Stimulated activated naive CD8-positive, alpha-beta T cell treated with anti-CD3 and anti-CD28 coated beads, Interleukin-15, Interleukin-2, amounts not matched to agents 100 U/mL and 50 U/mL, for 24 hours (primary cell): ENCODE data around the gene TOMM40L.

Experiments
- ATAC-seq: fragments of 150-1000 bp; cut with Tn5 transposase; one replicate; pipeline ENCODE4 v1.10.0; 2021
- DNase-seq: peaks from one replicate; pipeline ENCODE4 v3.0.0; 2021

Gene TOMM40L

GRCh38 chr1:161197560-161198193 is 28.2 kb upstream of the TOMM40L start:
- DNase-seq (no peak), ATAC-seq (no peak)

DNA sequence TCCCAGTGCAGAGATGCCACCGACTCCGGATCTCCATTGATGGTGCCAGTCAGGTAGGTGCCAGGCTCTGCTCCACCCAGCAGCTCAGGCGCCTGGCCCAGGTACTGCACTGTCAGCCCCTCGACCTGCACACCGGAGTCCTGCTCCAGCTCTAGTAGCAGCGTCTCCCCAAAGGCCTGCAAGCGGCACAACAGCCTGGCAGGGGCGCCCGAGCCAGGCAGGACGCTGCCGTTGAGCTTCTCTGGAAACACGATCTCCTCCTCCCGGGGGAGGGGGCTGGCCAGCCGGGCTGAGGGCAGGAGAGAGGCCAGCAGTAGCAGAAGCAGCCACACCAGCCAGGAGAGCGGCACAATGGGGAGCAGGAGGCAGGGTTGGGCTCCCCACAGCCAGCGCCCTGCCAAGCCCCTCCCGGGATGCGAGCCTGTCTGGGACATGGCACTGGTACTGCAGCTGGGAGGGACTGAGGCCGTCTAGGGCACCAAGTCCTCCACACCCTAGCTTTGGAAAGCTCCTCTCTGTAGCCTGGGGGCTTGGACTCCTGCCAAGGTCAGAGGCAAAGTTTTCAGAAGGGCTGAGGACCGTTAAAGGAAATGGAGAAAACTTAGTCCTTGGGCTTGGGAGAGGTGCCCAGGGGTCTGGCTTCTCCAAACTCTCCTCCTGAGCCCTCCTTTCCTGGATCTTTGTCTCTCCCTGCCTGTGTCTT is 27.5 kb upstream of the TOMM40L start:
- ATAC-seq, result no peak

DNA sequence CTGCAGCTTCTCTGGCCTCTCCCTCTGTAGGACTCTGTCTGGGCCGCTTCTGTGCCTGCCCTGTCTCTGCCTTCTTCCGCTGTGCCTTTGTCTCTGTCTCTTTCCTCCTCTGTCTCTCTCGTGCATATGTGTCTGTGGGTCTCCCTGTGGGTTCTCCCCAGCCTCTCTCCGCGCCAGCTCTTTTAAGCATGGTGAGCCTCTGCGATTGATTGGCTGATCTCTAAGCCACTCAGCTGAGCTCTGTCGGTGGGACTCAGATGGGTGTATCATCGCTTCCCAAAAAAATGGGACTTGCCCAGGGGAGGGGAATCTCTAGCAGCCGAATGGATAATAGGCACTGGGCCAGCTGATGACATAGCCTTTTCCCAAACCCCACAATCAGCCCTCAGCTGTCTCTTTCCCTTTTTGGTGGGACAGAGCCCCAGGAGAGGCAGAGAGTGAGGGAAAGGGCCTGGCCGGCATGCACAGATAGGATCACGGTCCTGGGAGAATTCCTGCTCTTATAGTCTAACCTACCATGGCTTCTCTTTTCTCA is 26.9 kb upstream of the TOMM40L start, which contains the start of gene ADAMTS4:
Gene ADAMTS4, minus strand, starts transcription at position 158 of the 535 bp plus-strand sequence. CDS start 427 bp downstream, outside the sequence.
- DNase-seq (no peak), ATAC-seq (no peak)

More for the DNA sequence above, 27.5 kb upstream of the TOMM40L start:
- DNase-seq, result no peak

GRCh38 chr1:161199506-161200139 is 26.2 kb upstream of the TOMM40L start:
- DNase-seq (no peak), ATAC-seq (no peak)

DNA sequence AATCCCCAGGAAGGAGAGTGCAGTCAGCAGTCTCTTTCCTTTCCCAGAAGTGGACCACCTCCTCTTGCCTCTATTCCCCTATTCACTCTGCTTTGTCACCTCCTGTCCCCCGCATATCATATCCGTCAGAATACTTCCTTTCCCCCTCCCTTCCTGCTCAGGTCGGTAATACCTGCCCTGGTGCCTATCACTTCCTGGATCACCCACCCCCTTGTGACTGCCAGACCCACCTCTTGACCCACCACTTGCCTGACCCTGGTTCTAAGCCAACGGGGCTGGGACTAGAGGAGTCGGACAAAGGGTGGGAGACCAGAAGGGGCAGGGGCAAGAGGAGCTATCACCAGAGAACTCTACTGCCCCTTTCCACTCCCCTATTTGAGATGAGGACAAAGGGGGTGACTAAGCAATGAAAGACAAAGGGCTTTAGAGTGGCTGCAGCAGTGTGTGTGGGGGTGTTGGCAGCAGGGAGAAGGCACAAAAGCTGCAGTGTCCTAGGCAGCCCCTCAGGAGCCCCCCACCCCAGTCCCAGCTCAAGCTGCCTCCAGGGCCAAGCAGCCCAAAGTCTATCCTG is 25.4 kb upstream of the TOMM40L start:
- ATAC-seq (no peak), DNase-seq (no peak)

GRCh38 chr1:161200992-161201835 is 24.6 kb upstream of the TOMM40L start:
- no peak for DNase-seq
- ATAC-seq, result no peak

DNA sequence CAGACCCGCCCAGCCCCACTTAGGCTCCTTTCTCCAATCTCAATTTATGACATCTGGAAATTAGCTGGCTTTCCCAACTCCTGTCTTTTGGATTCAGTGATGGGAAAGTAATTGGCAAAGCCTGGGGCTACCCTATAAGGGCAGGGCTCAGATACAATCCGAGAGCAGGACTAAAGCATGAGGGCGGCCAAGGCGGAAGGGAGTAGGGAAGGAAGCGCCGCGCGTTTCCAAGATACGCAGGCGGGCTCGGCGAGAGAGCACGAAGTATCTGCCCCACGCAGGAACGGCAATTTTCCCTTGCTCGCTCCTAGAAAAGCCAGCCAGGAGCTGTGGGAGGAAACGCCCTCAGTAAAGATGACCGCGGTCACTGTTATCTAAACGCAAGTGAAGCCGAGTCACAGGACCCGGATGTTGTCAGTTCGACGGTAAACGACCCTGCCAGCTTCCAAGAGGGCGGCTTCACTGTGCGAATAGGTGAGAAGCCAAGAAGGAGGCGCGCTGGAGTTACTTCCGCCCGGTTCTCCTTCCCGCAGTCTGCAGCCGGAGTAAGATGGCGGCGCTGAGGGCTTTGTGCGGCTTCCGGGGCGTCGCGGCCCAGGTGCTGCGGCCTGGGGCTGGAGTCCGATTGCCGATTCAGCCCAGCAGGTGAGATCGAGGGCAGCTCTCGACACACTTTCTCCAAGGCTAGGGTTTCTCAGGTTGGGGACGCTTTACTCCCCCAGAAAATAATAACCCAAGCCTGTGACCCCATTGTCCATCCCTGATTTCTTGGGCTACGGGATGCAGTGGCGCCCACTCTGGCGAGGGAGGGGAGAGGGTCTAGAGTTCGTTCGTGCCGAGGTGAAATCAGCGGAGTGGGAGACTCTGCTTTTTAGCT is 23.8 kb upstream of the TOMM40L start, which contains the start of gene NDUFS2:
Gene NDUFS2, plus strand, starts transcription at position 532 of the 877 bp plus-strand sequence. Its CDS starts 19 bp downstream, at position 551.
- ATAC-seq, result peak; percentile 98

GRCh38 chr1:161206411-161207140 is 19.3 kb upstream of the TOMM40L start:
- DNase-seq (no peak), ATAC-seq (no peak)

More for the DNA sequence above, 23.8 kb upstream of the TOMM40L start, which contains the start of gene NDUFS2:
- DNase-seq, result peak; percentile 93

DNA sequence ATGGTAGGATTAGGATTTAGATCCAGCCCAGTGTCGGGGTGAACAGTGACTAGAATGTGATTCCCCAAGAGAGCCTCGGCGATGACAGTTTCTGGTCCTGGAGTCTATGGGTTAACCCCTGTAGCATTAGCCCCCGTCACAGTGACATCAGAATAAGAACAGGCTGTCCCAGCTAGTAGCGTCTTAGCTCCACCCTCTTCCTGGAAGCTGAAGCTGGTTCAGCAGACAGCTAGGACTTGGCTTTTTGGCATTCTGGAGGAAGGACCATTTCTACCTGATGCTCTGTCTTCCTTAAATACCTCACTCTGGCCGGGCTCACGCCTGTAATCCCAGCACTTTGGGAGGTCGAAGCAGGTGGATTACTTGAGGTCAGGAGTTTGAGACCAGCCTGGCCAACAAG is 18.7 kb upstream of the TOMM40L start:
- DNase-seq (no peak), ATAC-seq (no peak)

- peak; percentile 90 for ATAC-seq
Observed at GRCh38 chr1:161209790-161210409, 16.0 kb upstream of the TOMM40L start.

DNA sequence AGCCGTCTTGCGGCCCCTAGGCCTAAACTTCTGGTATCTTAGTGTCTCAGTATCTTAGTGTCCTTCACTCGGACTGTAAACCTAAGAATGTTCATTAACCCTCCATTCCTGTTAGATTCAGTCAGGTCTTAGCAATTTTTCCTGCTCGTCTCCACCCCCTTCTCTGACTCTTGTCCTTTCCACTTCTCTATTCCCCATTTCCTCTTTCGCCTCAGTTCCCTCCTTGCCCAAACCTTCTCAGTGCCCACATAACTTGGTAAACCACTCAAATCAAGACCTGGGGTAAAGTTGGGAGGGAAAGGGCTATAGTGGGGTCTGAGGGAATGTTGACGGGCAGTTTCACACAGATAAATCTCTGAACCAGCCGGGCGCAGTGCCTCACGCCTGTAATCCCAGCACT is 11.5 kb upstream of the TOMM40L start:
- DNase-seq (no peak), ATAC-seq (no peak)

More at GRCh38 chr1:161209790-161210409, 16.0 kb upstream of the TOMM40L start:
- peak; percentile 81 for DNase-seq

DNA sequence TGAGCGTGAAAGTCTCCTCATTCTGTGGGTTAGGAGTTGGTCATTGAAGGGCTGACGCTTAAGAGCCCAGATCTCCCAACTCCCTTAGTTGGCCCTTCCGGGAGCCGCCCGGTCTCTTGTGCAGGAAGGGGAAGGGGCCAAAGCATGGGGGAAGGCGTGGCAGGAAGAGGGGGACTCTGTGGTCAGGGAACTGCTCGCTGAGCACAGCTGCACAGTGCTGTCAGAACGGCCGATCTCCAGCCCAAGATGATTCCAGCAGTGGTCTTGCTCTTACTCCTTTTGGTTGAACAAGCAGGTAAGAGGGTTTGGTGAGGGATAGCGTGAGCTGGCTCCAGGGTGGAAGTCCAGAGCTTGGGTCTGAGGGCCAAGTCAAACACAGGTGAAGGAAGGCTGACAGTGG is 10.8 kb upstream of the TOMM40L start, which contains the start of gene FCER1G:
Gene FCER1G, plus strand, starts transcription at position 220 of the 400 bp plus-strand sequence. Its CDS starts 27 bp downstream, at position 247.
- ATAC-seq, result no peak

GRCh38 chr1:161216945-161217712 is 8.7 kb upstream of the TOMM40L start:
- ATAC-seq (peak; percentile 77), DNase-seq (no peak)

More for the DNA sequence above, 10.8 kb upstream of the TOMM40L start, which contains the start of gene FCER1G:
- DNase-seq, result no peak

DNA sequence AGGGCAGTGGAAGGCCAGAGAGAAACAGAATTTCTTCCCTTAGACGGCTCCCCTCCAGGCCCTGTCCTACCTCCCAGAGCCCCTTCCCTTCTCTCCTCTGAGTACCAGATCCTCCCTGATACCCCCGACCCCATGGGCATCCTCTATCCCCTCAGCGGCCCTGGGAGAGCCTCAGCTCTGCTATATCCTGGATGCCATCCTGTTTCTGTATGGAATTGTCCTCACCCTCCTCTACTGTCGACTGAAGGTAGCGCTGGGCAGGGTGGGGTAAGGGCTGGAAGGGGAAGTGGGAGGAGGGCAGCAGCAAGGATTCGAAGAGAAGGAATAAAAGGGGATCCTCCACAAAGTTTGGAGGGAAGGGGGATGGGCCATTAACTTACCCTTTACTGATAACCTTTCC is 8.0 kb upstream of the TOMM40L start:
- ATAC-seq (no peak), DNase-seq (no peak)

GRCh38 chr1:161218301-161219077 is 7.4 kb upstream of the TOMM40L start:
- ATAC-seq (no peak), DNase-seq (no peak)

- no peak for DNase-seq
Observed at GRCh38 chr1:161219078-161219892, 6.6 kb upstream of the TOMM40L start.

More at GRCh38 chr1:161219078-161219892, 6.6 kb upstream of the TOMM40L start:
- no peak for ATAC-seq
